Endothelial cell of umbilical vein (primary cell): ENCODE measurements around the gene CCAR1. TPM values are rescaled to one million over a fixed set of nuclear protein-coding genes. Genes with fewer than 3 reads are reported as not detected.

ENCODE experiments used
- BruUV-seq: library from RNA; stranded (reverse); fragments of 400-500 nt; replicated peaks from 2 replicates; lab custom pipeline; 2021; lab: Mats Ljungman, UMichigan
- CTCF ChIA-PET: fragments of 300-600, 350-600 bp; sonication (Branson Sonifier 250); formaldehyde crosslinking; loops from one replicate; lab custom pipeline; 2021; ENCODE audit warnings: antibody characterized with exemption, inconsistent platforms; lab: Charles Lee
- POLR2A ChIA-PET: fragments of 300-600, 350-600 bp; sonication (Branson Sonifier 250); formaldehyde crosslinking; loops from one replicate; lab custom pipeline; 2021; ENCODE audit warnings: antibody characterized with exemption, inconsistent platforms; lab: Charles Lee
- DNase-seq: peaks from one replicate; pipeline ENCODE4 v3.0.0-alpha.2; 2011; ENCODE audit warnings: low read depth, low spot score
- FAIRE-seq: peaks from 2 replicates; lab custom pipeline; 2011; peaks lifted over from hg19 to GRCh38; lab: Jason Lieb, UNC
- H2AFZ ChIP-seq: 2 replicates; pipeline ENCODE4 v1.6.0; 2012; ENCODE audit warnings: low read depth, low read length, control low read depth, inconsistent platforms
- H3K27ac ChIP-seq: 2 replicates; pipeline ENCODE4 v1.5.1; 2011; ENCODE audit warnings: low read depth, mild to moderate bottlenecking, control low read depth, low read length, moderate library complexity; ENCODE audit not compliant: insufficient read depth
- H3K27me3 ChIP-seq, 2 experiments: 2 replicates each; pipeline versions ENCODE4 v1.6.0 to v1.6.1; 2011; ENCODE audit warnings: low read length in 2 of 2, mixed read lengths in 1 of 2; ENCODE audit not compliant: control insufficient read depth in 2 of 2, insufficient read depth in 2 of 2
- H3K36me3 ChIP-seq, 2 experiments: 2 replicates in 1 of 2; 3 replicates in 1 of 2; pipeline ENCODE4 v1.5.1; 2011; ENCODE audit warnings: low read length in 2 of 2, mild to moderate bottlenecking in 1 of 2, moderate library complexity in 1 of 2; ENCODE audit not compliant: control insufficient read depth in 2 of 2, insufficient read depth in 2 of 2; ENCODE audit errors: extremely low read depth in 1 of 2
- H3K4me1 ChIP-seq: 3 replicates; pipeline ENCODE4 v1.5.1; 2011; ENCODE audit warnings: mild to moderate bottlenecking, low read length; ENCODE audit not compliant: control insufficient read depth, insufficient read depth; ENCODE audit errors: extremely low read depth
- H3K4me2 ChIP-seq: 2 replicates; pipeline ENCODE4 v1.6.1; 2011; ENCODE audit warnings: low read length, control low read depth, mixed read lengths; ENCODE audit not compliant: insufficient read depth
- H3K4me3 ChIP-seq, 3 experiments: fragments of 200-600 bp in 1 of 3; sonication (generic), shearing (Covaris generic) in 1 of 3; replicated peaks in 1 of 3; 2 replicates each; pipeline ENCODE4 v1.5.1; 2011 to 2016; ENCODE audit warnings: control low read depth in 3 of 3, low read length in 3 of 3, mild to moderate bottlenecking in 2 of 3, inconsistent platforms in 1 of 3, low read depth in 1 of 3, moderate library complexity in 1 of 3; ENCODE audit not compliant: insufficient read depth in 1 of 3
- H3K79me2 ChIP-seq: 2 replicates; pipeline ENCODE4 v1.6.0; 2012; ENCODE audit warnings: low read length, inconsistent platforms; ENCODE audit not compliant: control insufficient read depth, insufficient read depth
- H3K9ac ChIP-seq: replicated peaks from 2 replicates; pipeline ENCODE3; 2011; ENCODE audit warnings: low read length, control low read depth; ENCODE audit not compliant: insufficient read depth; ENCODE audit errors: extremely low read depth
- H3K9me1 ChIP-seq: replicated peaks from 3 replicates; pipeline ENCODE4 v1.6.0; 2011; ENCODE audit warnings: mild to moderate bottlenecking, low read length; ENCODE audit not compliant: control insufficient read depth, insufficient read depth; ENCODE audit errors: extremely low read depth
- H3K9me3 ChIP-seq: replicated peaks from 2 replicates; pipeline ENCODE4 v1.5.1; 2012; ENCODE audit warnings: low read length, inconsistent platforms; ENCODE audit not compliant: control insufficient read depth, insufficient read depth
- H4K20me1 ChIP-seq: replicated peaks from 2 replicates; pipeline ENCODE3; 2011; ENCODE audit warnings: mild to moderate bottlenecking, low read length; ENCODE audit not compliant: control insufficient read depth, insufficient read depth; ENCODE audit errors: extremely low read depth
- CTCF ChIP-seq, 2 donors: IDR thresholded peaks; 1 replicate in 1 of 2; 2 replicates in 1 of 2; pipeline ENCODE4 v1.5.1; 2011; ENCODE audit warnings: low read length in 2 of 2, mild to moderate bottlenecking in 2 of 2, moderate library complexity in 2 of 2, control low read depth in 1 of 2, inconsistent platforms in 1 of 2, low read depth in 1 of 2; ENCODE audit not compliant: insufficient read depth in 1 of 2; ENCODE audit errors: extremely low read depth in 1 of 2
- FOS ChIP-seq: IDR thresholded peaks from 2 replicates; pipeline ENCODE4 v1.6.1; 2011; ENCODE audit warnings: mild to moderate bottlenecking, low read length, moderate library complexity, borderline replicate concordance; ENCODE audit not compliant: insufficient read depth
- GATA2 ChIP-seq: IDR thresholded peaks from 2 replicates; pipeline ENCODE4 v1.7.0; 2011; ENCODE audit warnings: low read depth, mild to moderate bottlenecking, moderate library complexity, mixed read lengths, low read length; ENCODE audit not compliant: insufficient read length, insufficient read depth
- JUN ChIP-seq: IDR thresholded peaks from 2 replicates; pipeline ENCODE4 v1.6.1; 2011; ENCODE audit warnings: borderline replicate concordance, low read depth; ENCODE audit not compliant: insufficient read length, insufficient read depth
- POLR2A ChIP-seq: IDR thresholded peaks from 2 replicates; pipeline ENCODE4 v1.6.1; 2012; ENCODE audit warnings: low read depth, mild to moderate bottlenecking, control low read depth, low read length
- POLR2AphosphoS5 ChIP-seq: IDR thresholded peaks from 2 replicates; pipeline ENCODE4 v1.6.1; 2012; ENCODE audit warnings: low read depth, mild to moderate bottlenecking, control low read depth, low read length, moderate library complexity; ENCODE audit not compliant: insufficient read depth
- dilution Hi-C: fragments of 300-500 bp; cut with MboI; formaldehyde crosslinking; loops from one replicate; pipeline ENCODE4 v1.15.0; 2019; ENCODE audit warnings: low sequenced_read_pairs; ENCODE audit not compliant: extremely low pct_ligation_motif_present
- intact Hi-C: fragments of 100-400 bp; cut with micrococcal nuclease; formaldehyde crosslinking; loops from one replicate; pipeline ENCODE4 v1.10.0; 2022
- polyA plus RNA-seq, 4 experiments: library from polyadenylated mRNA; depleted of rRNA in 3 of 4; stranded (reverse) in 3 of 4; unstranded in 1 of 4; fragments of >200 nt; gene quantifications; 2 replicates each; pipeline versions ENCODE4 v1.2.1 to v1.2.3, GENCODE V29; 2011 to 2012; ENCODE audit warnings: missing spikeins in 1 of 4
- total RNA-seq: library from RNA; stranded (reverse); gene quantifications from 2 replicates; pipeline ENCODE4 v1.2.3, GENCODE V29; 2021

The CCAR1 gene
- total and polyA plus RNA-seq, 2 donors (not counting 3 experiments of a cell fraction or from before 2014, with no cell fraction given) = 59.8 to 92.9 TPM

- POLR2A ChIA-PET = no interaction called here
- H2AFZ ChIP-seq = no peak overlapping the region
- no peaks in the 10 kb centered on the region for H3K9me3 ChIP-seq
- peak; percentile 4 for FAIRE-seq
- no peak overlapping the region for H3K4me3 ChIP-seq
- TF ChIP-seq CTCF (IDR thresholded peaks at IDR 0.05; ENCODE audit: extremely low read depth in 1 of 2, insufficient read depth in 1 of 2, low read depth in 1 of 2, low read length in 2 of 2) = no peak
- TF ChIP-seq FOS = no peak
- no peak for TF ChIP-seq POLR2A
- no peak for TF ChIP-seq POLR2AphosphoS5
- TF ChIP-seq GATA2 = no peak
- H4K20me1 ChIP-seq = no peaks in the 10 kb centered on the region
- H3K27ac ChIP-seq = no peak overlapping the region
- no peak overlapping the region for H3K9ac ChIP-seq
- H3K27me3 ChIP-seq = no peaks in the 10 kb centered on the region
- DNase-seq = no peak
- H3K4me1 ChIP-seq = no peaks in the 10 kb centered on the region
- H3K36me3 ChIP-seq = no peaks in the 10 kb centered on the region
- BruUV-seq = no TSS peak
- dilution Hi-C loops = no loop called here
- intact Hi-C loops = no loop called here
- no peaks in the 10 kb centered on the region for H3K79me2 ChIP-seq
- no peak overlapping the region for H3K4me2 ChIP-seq
- CTCF ChIA-PET = interaction anchor here (0.7 to 1.8 kb wide), 5 partner anchors 11 to 145 kb away, joined by 3 to 6 read pairs (median 5); no protein-coding TSS in a partner anchor
- no peaks in the 10 kb centered on the region for H3K9me1 ChIP-seq
Measured at GRCh38 chr10:68696018-68696417, 25.0 kb upstream of the CCAR1 start.

- TF ChIP-seq GATA2 (no peak), JUN (no peak)
- ChIA-PET CTCF (interaction anchor here (0.7 to 1.7 kb wide), 2 partner anchors 10 to 50 kb away, joined by 3 to 5 read pairs; no protein-coding TSS in a partner anchor), POLR2A (no interaction called here)
- BruUV-seq = no TSS peak
- H3K4me2 ChIP-seq = no peak overlapping the region
- DNase-seq (no peak), FAIRE-seq (no peak)
- no peaks in the 10 kb centered on the region for H3K9me1 ChIP-seq
- H3K4me1 ChIP-seq = no peaks in the 10 kb centered on the region
- no peaks in the 10 kb centered on the region for H3K27me3 ChIP-seq
- H3K36me3 ChIP-seq = no peaks in the 10 kb centered on the region
- dilution Hi-C loops = no loop called here
- no peaks in the 10 kb centered on the region for H3K9me3 ChIP-seq
- H2AFZ ChIP-seq = no peak overlapping the region
- no peaks in the 10 kb centered on the region for H4K20me1 ChIP-seq
- no peak overlapping the region for H3K27ac ChIP-seq
- intact Hi-C loops = no loop called here
- no peak overlapping the region for H3K9ac ChIP-seq
- H3K4me3 ChIP-seq = no peak overlapping the region
- no peaks in the 10 kb centered on the region for H3K79me2 ChIP-seq
Measured at GRCh38 chr10:68697106-68697505, 23.9 kb upstream of the CCAR1 start.
